ENCODE results near the gene CERS1.

CERS1 gene

GRCh38 chr19:18853755-18854427 lies 42.1 kb downstream of the CERS1 start:
- DNase-seq = no peak

- no peak for DNase-seq
Measured at GRCh38 chr19:18852648-18853047, 43.3 kb downstream of the CERS1 start.

- DNase-seq = no peak
Measured at GRCh38 chr19:18851673-18852325, 44.2 kb downstream of the CERS1 start.

- no peak for DNase-seq
Measured at GRCh38 chr19:18850471-18851375, 45.2 kb downstream of the CERS1 start.

GRCh38 chr19:18849838-18850400 lies 46.0 kb downstream of the CERS1 start:
- no peak for DNase-seq

- DNase-seq = peak in 1 of 2 donors; percentile 55
Measured at GRCh38 chr19:18848878-18849661, 46.9 kb downstream of the CERS1 start.

GRCh38 chr19:18847549-18848463 lies 48.2 kb downstream of the CERS1 start:
- DNase-seq = no peak

- DNase-seq = peak; percentile 67 to 70
Measured at GRCh38 chr19:18846862-18847548, 49.0 kb downstream of the CERS1 start.

GRCh38 chr19:18845961-18846360 lies 50.0 kb downstream of the CERS1 start:
- DNase-seq = no peak

- DNase-seq = no peak
Measured at GRCh38 chr19:18844806-18845329, 51.1 kb downstream of the CERS1 start.

GRCh38 chr19:18843960-18844359 lies 52.0 kb downstream of the CERS1 start:
- no peak for DNase-seq

- no peak for DNase-seq
Measured at GRCh38 chr19:18842166-18842565, 53.8 kb downstream of the CERS1 start.

- DNase-seq = no peak
Measured at GRCh38 chr19:18841400-18841799, 54.6 kb downstream of the CERS1 start.

GRCh38 chr19:18840288-18841267 lies 55.4 kb downstream of the CERS1 start:
- no peak for DNase-seq

GRCh38 chr19:18839465-18840287 lies 56.3 kb downstream of the CERS1 start:
- DNase-seq = no peak

- DNase-seq = no peak
Measured at GRCh38 chr19:18834644-18834984, 61.3 kb downstream of the CERS1 start.

- peak in 1 of 2 donors; percentile 21 for DNase-seq
Measured at GRCh38 chr19:18833849-18834643, 61.9 kb downstream of the CERS1 start.

- DNase-seq = no peak
Measured at GRCh38 chr19:18833141-18833476, 62.8 kb downstream of the CERS1 start.

Measured in CD4-positive, alpha-beta T cell treated with Interleukin-4 for 1 hour (primary cell).